K562 (cell line): Measurements from ENCODE around the gene HMGCL. TPM values are rescaled to one million over a fixed set of nuclear protein-coding genes. Genes with fewer than 3 reads are reported as not detected.

ENCODE experiments used
- ATF1 ChIP-seq, 2 experiments: fragments of 450-650 bp in 1 of 2; IDR thresholded peaks; 2 replicates each; pipeline ENCODE4 v1.6.1; 2016; ENCODE audit warnings: missing compliant biosample characterization in 1 of 2, missing genetic modification characterization in 1 of 2
- CBX3 ChIP-seq, 2 experiments: IDR thresholded peaks; 1 replicate in 1 of 2; 2 replicates in 1 of 2; pipeline ENCODE4 v1.6.1; 2012; ENCODE audit warnings: inconsistent platforms in 2 of 2, low read length in 2 of 2, borderline replicate concordance in 1 of 2, control low read depth in 1 of 2
- CBX5 ChIP-seq: IDR thresholded peaks from 2 replicates; pipeline ENCODE4 v1.6.1; 2014; ENCODE audit warnings: low read depth, borderline replicate concordance
- CC2D1A ChIP-seq: fragments of 450-650 bp; IDR thresholded peaks from 2 replicates; pipeline ENCODE4 v1.6.1; 2017; ENCODE audit warnings: mild to moderate bottlenecking
- ELF1 ChIP-seq: fragments of 200-800 bp; sonication (Bioruptor generic); IDR thresholded peaks from 2 replicates; pipeline ENCODE4 v1.6.1; 2016; ENCODE audit warnings: missing genetic modification characterization, missing compliant biosample characterization
- KDM1A ChIP-seq, 2 experiments: fragments of 450-650 bp; IDR thresholded peaks; 2 replicates each; pipeline ENCODE4 v1.6.1; 2016; ENCODE audit warnings: mild to moderate bottlenecking in 2 of 2
- MTA3 ChIP-seq: fragments of 450-650 bp; formaldehyde crosslinking; IDR thresholded peaks from 2 replicates; pipeline ENCODE4 v1.6.1; 2017; ENCODE audit warnings: mild to moderate bottlenecking, borderline replicate concordance
- MYNN ChIP-seq, 2 experiments: sonication (generic); formaldehyde crosslinking in 1 of 2; IDR thresholded peaks; 2 replicates each; pipeline versions ENCODE4 v1.5.0 to v1.6.1; 2016 to 2020; ENCODE audit warnings: antibody characterized with exemption in 1 of 2, missing genetic modification reagents in 1 of 2
- PHB ChIP-seq: fragments of 250-450 bp; sonication (Bioruptor Pico); IDR thresholded peaks from 2 replicates; pipeline ENCODE4 v1.5.0; 2021
- PHF20 ChIP-seq: fragments of 450-650 bp; IDR thresholded peaks from 2 replicates; pipeline ENCODE4 v1.6.1; 2018; ENCODE audit not compliant: partially characterized antibody
- POLR3G ChIP-seq: IDR thresholded peaks from 2 replicates; pipeline ENCODE4 v1.6.1; 2011; ENCODE audit not compliant: insufficient read length, insufficient replicate concordance; ENCODE audit errors: extremely low read depth
- RFX5 ChIP-seq: IDR thresholded peaks from 2 replicates; pipeline ENCODE4 v1.6.1; 2011; ENCODE audit warnings: low read depth, mild to moderate bottlenecking, improper control_type of control experiment, low read length
- SAFB ChIP-seq: fragments of 200-400 bp; formaldehyde crosslinking; IDR thresholded peaks from 2 replicates; pipeline ENCODE4 v1.6.1; 2017; ENCODE audit warnings: low read depth, low read length, borderline replicate concordance
- SAFB2 ChIP-seq: fragments of 200-400 bp; formaldehyde crosslinking; IDR thresholded peaks from 2 replicates; pipeline ENCODE4 v1.6.1; 2018; ENCODE audit warnings: borderline replicate concordance, low read length, low read depth, moderate library complexity; ENCODE audit not compliant: severe bottlenecking
- SP1 ChIP-seq: sonication (generic); formaldehyde crosslinking; IDR thresholded peaks from 2 replicates; pipeline ENCODE4 v1.8.1; 2022; ENCODE audit warnings: mild to moderate bottlenecking, missing genetic modification reagents
- ZKSCAN8 ChIP-seq: fragments of 200-800 bp; sonication (Bioruptor generic); IDR thresholded peaks from 2 replicates; pipeline ENCODE4 v1.6.1; 2016; ENCODE audit warnings: missing genetic modification characterization, missing compliant biosample characterization
- ZNF41 ChIP-seq: fragments of 250-450 bp; sonication (Bioruptor Pico); conservative IDR thresholded peaks from 2 replicates; pipeline ENCODE4 v1.4.0; 2020; ENCODE audit warnings: mild to moderate bottlenecking
- polyA plus RNA-seq, 8 experiments: library from polyadenylated mRNA; depleted of rRNA in 4 of 8; stranded (reverse) in 5 of 8; unstranded in 3 of 8; fragments of >200 nt; fragmentation: Nextera tagmentation in 2 of 8; fragmentation: Illumina TruSeq in 1 of 8; extraction: Ambion mirVana in 2 of 8; extraction: Trizol in 1 of 8; gene quantifications; 2 replicates each; pipeline versions ENCODE4 v1.2.1 to v1.2.3, GENCODE V29; 2011 to 2014; ENCODE audit warnings: inconsistent platforms in 1 of 8, missing spikeins in 1 of 8
- total RNA-seq, 7 experiments: library from RNA; depleted of rRNA in 6 of 7; stranded (reverse); fragments of >200 nt in 6 of 7; fragmentation: Illumina TruSeq in 2 of 7; extraction: Trizol in 2 of 7; gene quantifications; 2 replicates each; pipeline versions ENCODE4 v1.2.1 to v1.2.3, GENCODE V29; 2011 to 2021; ENCODE audit warnings: low replicate concordance in 1 of 7
- TF ChIP-seq, protein P1 (sequence below): fragments of 250-450 bp; sonication (Bioruptor Pico); IDR thresholded peaks from 2 replicates; pipeline ENCODE4 v1.8.0; 2021; ENCODE audit warnings: moderate library complexity, mild to moderate bottlenecking, inconsistent platforms
- TF ChIP-seq, protein P2 (sequence below): sonication (generic); formaldehyde crosslinking; IDR thresholded peaks from 2 replicates; pipeline ENCODE4 v1.9.0; 2022; ENCODE audit warnings: mild to moderate bottlenecking, missing genetic modification reagents
- TF ChIP-seq, protein P3 (sequence below): IDR thresholded peaks from 2 replicates; pipeline ENCODE4 v1.6.1; 2014; ENCODE audit warnings: antibody characterized with exemption
- TF ChIP-seq, protein P4 (sequence below): IDR thresholded peaks from 2 replicates; pipeline ENCODE4 v1.6.1; 2011; ENCODE audit warnings: borderline replicate concordance, low read depth, mild to moderate bottlenecking, moderate library complexity, low read length; ENCODE audit not compliant: insufficient read depth, poor library complexity, severe bottlenecking
- TF ChIP-seq, protein P5 (sequence below), 2 experiments: fragments of 150-350 bp in 1 of 2; IDR thresholded peaks; 2 replicates each; pipeline ENCODE4 v1.6.1; 2012 to 2016; ENCODE audit warnings: low read depth in 2 of 2, low read length in 2 of 2, mild to moderate bottlenecking in 1 of 2, moderate library complexity in 1 of 2

Gene HMGCL
- total and polyA plus RNA-seq, 9 of the 15 experiments (the other 6 are each of a cell fraction or from before 2014, with no cell fraction given), result 18.0 to 82.2 (median 24.2) TPM

DNA sequence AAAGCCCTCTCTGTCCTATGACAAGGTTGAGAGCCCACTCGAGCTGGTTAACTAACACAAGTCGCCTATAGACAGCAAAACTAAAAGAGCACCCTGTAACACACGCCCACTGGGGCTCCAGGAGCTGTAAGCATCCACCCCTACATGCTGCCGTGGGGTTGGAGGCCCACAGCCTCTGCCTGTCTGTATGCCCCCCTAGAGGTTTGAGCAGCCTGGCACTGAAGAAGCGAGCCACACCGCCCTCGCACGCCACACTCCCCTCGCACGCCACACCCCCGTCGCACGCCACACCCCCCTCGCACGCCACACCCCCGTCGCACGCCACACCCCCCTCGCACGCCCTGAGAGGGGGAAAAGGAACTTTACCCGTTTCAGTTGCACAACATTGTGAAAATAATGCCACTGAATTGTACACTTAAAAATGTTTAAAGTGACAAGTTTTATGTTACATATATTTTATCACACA, 13.2 kb upstream of the HMGCL start (continued):
- no peak for TF ChIP-seq MYNN (IDR thresholded peaks at IDR 0.05)
- no peak for TF ChIP-seq MYNN (CRISPR knock-in tag; IDR thresholded peaks at IDR 0.05)
- TF ChIP-seq ZKSCAN8, result no peak
- TF ChIP-seq, protein P1, sequence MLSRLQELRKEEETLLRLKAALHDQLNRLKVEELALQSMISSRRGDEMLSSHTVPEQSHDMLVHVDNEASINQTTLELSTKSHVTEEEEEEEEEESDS (CRISPR knock-in tag), result no peak
- no peak for TF ChIP-seq RFX5
- no peak for TF ChIP-seq POLR3G
- TF ChIP-seq, protein P2, sequence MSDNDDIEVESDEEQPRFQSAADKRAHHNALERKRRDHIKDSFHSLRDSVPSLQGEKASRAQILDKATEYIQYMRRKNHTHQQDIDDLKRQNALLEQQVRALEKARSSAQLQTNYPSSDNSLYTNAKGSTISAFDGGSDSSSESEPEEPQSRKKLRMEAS (CRISPR knock-in tag), result peak; percentile 62; the same call in 1 of the 2 replicates
- no peak for TF ChIP-seq ATF1 (CRISPR knock-in tag; IDR thresholded peaks at IDR 0.05)
- TF ChIP-seq ATF1 (tag; IDR thresholded peaks at IDR 0.05), result 0 out of 2 replicates have a peak, but pooled peaks have one; percentile 15
- TF ChIP-seq SAFB2, result no peak
- no peak for TF ChIP-seq ZNF41
- no peak for TF ChIP-seq KDM1A (IDR thresholded peaks at IDR 0.05)
- no peak for TF ChIP-seq SAFB
- TF ChIP-seq SP1, result peak; percentile 67
- TF ChIP-seq CBX3 (IDR thresholded peaks at IDR 0.05; ENCODE audit: borderline replicate concordance in 1 of 2, low read length in 2 of 2), result no peak
- TF ChIP-seq, protein P3, sequence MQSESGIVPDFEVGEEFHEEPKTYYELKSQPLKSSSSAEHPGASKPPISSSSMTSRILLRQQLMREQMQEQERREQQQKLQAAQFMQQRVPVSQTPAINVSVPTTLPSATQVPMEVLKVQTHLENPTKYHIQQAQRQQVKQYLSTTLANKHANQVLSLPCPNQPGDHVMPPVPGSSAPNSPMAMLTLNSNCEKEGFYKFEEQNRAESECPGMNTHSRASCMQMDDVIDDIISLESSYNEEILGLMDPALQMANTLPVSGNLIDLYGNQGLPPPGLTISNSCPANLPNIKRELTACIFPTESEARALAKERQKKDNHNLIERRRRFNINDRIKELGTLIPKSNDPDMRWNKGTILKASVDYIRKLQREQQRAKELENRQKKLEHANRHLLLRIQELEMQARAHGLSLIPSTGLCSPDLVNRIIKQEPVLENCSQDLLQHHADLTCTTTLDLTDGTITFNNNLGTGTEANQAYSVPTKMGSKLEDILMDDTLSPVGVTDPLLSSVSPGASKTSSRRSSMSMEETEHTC, result no peak
- TF ChIP-seq PHB (CRISPR knock-in tag), result no peak
- TF ChIP-seq PHF20, result no peak
- TF ChIP-seq CBX5, result no peak
- TF ChIP-seq MTA3, result peak; percentile 32; the same call in 1 of the 2 replicates
- TF ChIP-seq CC2D1A, result no peak
- no peak for TF ChIP-seq ELF1 (tag)
- TF ChIP-seq, protein P4, sequence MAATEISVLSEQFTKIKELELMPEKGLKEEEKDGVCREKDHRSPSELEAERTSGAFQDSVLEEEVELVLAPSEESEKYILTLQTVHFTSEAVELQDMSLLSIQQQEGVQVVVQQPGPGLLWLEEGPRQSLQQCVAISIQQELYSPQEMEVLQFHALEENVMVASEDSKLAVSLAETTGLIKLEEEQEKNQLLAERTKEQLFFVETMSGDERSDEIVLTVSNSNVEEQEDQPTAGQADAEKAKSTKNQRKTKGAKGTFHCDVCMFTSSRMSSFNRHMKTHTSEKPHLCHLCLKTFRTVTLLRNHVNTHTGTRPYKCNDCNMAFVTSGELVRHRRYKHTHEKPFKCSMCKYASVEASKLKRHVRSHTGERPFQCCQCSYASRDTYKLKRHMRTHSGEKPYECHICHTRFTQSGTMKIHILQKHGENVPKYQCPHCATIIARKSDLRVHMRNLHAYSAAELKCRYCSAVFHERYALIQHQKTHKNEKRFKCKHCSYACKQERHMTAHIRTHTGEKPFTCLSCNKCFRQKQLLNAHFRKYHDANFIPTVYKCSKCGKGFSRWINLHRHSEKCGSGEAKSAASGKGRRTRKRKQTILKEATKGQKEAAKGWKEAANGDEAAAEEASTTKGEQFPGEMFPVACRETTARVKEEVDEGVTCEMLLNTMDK, result no peak
- TF ChIP-seq, protein P5, sequence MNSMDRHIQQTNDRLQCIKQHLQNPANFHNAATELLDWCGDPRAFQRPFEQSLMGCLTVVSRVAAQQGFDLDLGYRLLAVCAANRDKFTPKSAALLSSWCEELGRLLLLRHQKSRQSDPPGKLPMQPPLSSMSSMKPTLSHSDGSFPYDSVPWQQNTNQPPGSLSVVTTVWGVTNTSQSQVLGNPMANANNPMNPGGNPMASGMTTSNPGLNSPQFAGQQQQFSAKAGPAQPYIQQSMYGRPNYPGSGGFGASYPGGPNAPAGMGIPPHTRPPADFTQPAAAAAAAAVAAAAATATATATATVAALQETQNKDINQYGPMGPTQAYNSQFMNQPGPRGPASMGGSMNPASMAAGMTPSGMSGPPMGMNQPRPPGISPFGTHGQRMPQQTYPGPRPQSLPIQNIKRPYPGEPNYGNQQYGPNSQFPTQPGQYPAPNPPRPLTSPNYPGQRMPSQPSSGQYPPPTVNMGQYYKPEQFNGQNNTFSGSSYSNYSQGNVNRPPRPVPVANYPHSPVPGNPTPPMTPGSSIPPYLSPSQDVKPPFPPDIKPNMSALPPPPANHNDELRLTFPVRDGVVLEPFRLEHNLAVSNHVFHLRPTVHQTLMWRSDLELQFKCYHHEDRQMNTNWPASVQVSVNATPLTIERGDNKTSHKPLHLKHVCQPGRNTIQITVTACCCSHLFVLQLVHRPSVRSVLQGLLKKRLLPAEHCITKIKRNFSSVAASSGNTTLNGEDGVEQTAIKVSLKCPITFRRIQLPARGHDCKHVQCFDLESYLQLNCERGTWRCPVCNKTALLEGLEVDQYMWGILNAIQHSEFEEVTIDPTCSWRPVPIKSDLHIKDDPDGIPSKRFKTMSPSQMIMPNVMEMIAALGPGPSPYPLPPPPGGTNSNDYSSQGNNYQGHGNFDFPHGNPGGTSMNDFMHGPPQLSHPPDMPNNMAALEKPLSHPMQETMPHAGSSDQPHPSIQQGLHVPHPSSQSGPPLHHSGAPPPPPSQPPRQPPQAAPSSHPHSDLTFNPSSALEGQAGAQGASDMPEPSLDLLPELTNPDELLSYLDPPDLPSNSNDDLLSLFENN (IDR thresholded peaks at IDR 0.05; ENCODE audit: low read depth in 2 of 2, low read length in 2 of 2), result no peak
